ENCODE data around the gene ZC3H6.
A peak's percentile ranks its signal among the peaks of the same experiment; 100 is the strongest.
"Not testable (repeated sequence)": the region's sequence is repeated elsewhere in the genome, so short reads cannot be mapped to it uniquely, and the experiment has no call there.

Gene ZC3H6

DNA sequence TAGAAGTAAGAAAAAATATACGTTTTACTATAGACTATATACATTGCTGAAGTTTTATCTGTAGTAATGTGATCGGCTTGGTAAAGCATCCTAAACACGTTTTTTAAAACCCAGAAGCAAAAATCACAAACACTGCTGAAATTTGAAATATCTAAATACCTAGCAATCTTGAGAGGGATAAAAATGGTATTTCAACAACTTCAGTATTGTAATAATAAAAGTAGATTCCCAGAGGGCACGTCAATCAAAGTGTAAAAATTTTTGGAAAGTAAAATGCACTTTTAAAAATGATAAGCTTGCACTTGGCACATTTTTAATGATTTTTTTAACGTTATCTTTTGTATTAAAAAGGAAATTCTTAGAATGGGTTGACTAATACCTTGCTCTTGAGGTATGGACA, 1.6 kb downstream of the ZC3H6 start:
- no peak for DNase-seq

DNA sequence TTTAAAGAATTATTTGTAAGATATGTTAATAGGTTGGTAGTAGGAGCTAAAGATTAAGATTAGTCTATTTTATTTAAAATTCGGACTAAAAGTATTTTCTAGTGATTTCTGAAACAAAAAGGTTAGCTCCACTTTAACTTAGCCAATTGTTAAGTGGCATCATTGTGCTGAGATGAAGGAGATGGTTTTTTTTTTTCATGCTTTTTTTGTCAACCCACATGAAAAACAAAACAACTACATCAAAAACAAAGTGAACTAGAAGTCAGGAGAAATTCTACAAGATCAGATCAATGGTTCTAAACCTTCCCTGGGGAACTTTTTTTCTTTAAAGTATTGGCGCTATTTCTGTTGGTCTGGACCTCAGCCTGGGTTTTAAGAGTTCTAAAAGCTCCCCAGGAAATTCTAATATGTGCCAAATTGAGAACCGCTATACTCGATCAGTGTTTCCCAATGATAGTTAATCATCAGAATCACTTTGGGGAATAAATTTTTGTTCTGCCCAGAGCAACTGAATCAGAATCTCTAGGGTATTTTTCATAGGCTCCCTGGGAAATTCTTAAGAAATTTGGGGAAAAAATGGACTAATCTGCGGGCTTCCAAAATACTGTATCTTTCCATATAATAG, 2.3 kb downstream of the ZC3H6 start:
- DNase-seq: no peak

DNA sequence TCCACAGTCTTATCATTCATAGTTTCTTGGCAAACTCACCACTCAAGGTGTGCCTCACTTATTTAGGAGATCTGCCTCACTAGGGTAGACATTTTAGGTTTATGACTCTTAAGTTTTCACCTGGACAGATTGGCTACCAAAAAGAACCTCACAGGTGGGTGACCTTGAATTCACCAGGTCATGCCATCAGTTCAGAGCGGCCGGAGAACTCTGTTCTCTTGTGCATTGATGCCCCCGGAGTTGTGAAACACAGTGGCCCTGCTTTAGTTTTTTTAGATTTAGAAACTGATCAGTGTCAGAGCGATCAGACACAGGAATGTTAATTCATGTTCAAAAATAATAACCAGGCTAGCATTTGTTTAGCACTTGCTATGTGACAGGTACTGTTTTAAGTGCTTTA, 6.7 kb downstream of the ZC3H6 start:
- not testable (repeated sequence) for DNase-seq

DNA sequence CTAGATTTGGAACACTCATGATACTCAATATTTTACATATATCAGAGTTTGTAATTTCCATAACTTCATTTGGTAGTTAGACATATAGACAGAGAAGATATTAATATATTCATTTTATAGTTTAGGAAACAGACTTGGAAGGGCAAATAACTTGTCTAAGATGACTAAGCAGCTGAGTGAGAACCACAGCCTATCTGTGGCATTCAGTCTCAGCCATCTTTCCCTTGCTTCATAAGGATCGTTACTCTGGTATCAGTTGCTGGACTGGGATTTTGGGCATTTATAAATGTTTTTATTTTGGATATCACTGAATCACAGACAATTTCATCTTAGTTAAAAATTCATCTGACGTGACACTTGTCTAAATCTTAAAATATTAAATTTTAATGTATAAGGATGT, 8.1 kb downstream of the ZC3H6 start:
- peak; percentile 35 for DNase-seq

DNA sequence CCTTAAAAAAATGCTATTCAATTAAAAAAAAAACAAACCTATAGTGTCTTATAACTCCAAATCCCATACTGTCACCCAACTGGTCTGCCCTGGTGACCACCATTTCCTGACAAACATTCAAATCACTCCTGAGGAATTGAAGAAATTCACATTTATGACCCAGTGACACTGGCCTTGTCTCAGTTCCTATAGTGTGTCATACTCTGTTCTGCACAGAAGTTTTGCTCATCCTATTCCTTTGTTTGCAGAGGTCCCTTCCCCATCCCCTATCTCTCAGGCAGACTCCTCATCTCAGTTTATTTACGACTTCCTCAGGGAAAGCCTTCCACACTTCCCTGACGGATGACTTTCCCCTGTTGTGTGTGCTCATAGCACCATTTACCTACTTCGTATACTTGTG, 14.7 kb downstream of the ZC3H6 start:
- no peak for DNase-seq

DNA sequence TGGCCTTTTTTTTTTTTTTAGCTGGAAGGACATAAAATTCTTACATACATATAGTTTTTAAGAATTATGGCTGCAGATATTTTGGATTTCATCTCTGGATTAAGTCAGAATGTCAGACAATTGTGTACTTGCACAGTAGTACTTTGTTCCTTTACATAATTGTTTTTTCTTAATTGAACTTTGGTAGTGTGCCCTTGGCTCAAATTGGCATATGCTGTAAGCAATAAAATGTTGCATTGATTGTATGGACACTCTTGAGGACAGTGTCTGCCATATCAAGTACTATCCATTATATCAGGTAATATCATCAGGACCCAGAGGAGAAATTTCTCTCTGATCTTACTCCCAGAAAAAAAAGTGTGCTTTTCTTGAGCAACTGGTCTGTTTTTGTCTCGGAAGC, 15.3 kb downstream of the ZC3H6 start:
- no peak for DNase-seq

DNA sequence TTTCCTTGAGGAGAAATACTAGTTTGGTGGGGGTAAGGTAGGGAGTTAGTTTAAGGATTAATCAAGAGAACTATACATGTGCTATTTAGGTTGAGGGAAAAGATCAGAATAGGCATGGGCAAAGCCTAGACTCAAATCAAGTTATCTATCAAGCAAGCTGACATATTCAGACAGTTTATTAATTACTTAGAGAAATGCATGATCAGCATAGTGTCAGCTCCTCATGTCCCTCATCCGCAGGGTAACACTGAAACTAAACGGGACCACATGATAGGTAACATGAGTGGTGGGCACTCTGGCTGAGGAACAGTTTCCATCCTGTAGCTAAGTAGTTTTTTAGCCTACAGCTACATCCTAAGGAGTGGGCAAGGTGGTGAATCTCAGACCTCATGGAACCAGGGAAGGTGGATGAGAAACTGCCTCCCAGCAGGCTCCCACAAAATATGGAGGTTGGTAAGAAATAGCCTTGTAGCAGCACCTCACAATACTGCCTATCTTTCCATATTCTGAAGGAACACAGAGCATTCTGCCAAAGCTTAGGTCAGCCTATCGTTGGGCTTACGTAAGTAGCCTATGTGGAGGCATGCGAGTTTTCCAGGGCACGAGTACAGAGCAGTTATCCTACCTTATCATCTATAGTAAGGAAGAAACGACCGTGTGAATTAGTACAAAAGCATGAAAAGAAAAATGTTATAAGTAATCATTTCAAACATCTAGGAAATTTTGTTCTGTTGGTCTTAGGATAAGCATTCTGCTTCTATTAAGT, 18.4 kb downstream of the ZC3H6 start:
- DNase-seq: no peak

DNA sequence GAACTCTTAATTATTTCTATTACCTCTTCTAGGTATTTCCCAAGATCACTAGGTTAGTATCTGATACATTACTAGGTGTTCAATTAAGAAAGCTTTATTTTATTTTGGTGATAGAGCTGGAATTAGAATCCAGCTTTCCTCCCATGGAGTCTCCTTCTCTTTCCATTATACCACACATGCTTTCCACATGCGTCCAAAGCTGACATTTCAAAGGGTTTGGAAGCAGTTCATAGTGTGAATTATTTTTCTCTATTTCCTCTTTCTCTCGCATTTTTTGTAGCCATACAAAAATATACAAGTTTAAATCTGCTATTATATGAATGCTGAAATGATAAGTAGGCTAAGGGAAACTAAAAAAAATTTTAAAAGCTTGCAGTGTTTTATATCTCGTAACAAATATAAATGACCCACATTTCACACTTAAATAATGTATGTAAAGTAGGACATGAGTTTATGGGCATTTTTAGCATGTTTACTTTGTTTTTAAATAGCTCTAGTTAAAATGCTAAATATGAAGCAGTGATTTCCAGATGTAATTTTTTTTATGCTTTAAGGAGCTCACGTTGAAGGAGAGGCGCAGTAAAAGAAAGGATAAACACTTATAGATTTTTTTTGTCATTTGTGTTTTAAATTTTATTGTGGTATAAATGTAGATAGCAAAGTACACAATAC, 20.1 kb downstream of the ZC3H6 start:
- DNase-seq: no peak

DNA sequence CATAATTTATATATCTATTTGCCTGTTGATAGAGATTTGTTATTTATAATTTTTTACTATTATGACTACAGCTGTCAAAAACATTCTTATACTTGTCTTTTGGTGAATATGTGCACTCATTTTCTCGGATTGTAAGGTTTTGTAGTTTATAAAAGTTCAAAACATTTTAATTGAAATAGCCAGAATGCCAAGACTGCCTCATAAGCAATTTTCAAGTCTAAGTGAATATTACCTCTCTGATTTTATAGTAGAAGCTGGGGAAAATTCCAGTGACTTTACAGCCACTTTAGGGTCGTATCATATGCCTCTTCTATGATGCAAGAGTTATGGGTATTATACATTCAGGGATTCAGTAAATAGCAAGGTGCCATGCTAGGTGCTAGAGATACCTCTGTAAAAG, 21.0 kb downstream of the ZC3H6 start:
- no peak for DNase-seq

DNA sequence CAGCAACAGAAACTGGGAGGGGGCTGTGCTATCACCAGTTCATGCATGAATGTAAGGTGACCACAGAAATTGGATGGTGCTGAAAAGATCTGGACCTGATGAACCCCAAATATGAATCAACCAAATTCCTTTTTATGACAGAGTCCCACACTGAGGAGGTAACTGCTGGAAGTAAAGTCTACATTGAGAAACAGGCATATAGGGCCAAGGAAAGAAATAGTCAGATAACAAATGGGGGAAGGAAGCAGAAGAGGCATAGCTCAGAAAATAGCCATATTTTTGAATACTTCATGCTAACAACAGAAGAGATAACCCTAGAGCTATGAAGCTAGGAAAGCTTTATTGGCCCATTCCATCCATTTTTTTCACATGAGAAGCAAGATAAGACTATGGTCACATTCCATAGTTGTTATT, 25.8 kb downstream of the ZC3H6 start:
- DNase-seq: peak; percentile 3

DNA sequence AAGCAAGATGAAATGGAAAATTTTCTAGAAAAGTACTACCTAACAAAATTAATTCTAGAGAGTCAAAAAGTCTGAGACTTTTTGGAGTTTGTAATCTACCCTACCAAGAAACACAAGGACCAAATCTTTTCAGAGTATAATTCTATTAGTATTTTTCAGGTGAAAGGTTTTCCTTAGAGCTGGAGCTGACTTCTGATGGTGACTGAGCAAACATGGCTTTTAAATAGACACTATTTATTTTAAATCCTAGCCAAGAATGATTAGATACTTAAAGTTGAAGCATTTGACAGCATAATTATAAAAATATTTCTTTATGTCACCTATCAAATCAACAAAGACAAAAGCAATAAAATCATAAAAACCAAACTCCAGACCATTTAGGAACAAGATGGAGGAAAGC, 26.6 kb downstream of the ZC3H6 start:
- DNase-seq: no peak

DNA sequence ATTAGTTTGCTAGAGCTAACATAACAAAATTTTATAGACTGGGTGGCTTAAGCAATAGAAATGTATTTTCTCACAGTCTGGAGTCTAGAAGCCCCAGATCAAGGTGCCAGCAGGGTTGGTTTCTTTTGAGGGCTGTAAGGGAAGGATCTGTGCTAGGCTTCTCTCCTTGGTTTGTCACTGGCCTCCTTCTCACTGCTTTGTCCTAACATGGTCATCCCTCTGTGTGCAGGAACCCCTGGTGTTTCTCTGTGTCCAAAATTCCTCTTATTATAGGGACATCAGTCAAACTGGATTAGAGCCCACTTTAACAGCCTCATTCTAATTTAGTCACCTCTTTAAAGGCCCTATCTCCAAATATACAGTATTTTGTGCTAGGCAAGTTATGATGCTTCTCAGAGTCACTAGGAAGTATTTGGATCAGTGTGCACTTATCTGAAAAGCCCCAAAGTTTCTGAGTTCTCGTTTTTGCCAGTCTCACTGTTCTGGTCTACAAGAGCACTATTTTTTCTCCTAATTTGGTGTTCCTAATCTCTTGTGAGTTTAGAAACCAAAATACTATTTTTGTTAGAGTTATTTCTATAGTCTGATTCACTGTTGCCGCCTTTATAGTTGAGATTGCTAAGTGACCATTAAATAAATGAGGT, 29.0 kb downstream of the ZC3H6 start:
- DNase-seq: no peak

DNA sequence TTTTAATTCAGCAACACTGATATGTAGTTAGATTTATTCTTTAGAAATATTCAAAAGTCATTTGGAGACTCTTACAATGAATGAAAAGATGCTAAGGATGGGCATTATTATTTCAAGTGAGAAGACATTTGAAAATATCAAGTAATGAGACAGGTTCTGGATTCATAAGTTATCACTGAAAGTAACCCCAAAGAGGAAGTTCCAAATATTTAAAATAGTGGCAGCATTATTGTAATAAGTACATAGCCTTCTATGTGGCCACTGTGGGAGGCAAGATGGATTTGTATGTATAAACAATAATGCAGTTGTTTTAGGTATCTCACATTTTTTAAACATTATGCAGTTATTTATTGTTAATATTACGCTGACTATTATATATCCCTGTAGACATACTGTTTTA, 29.7 kb downstream of the ZC3H6 start:
- DNase-seq: no peak

DNA sequence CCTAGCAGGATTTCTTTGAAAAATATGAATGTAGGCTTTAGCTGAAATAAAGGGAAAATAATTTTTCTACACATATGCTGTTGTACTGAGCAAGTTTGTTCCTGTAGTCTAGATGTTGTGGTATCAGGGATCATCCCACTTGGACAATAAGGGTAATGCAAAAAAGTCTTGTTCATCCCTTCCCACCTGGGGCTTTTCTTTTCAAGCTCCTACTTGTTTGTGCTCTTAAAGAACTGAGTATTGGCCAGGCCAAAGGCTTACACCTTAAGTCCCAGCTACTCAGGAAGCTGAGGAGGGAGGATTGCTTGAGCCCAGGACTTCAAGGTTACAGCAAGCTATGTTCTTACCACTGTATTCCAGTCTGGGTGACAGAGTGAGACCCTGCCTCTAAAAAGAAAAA, 35.5 kb downstream of the ZC3H6 start:
- DNase-seq: no peak

DNA sequence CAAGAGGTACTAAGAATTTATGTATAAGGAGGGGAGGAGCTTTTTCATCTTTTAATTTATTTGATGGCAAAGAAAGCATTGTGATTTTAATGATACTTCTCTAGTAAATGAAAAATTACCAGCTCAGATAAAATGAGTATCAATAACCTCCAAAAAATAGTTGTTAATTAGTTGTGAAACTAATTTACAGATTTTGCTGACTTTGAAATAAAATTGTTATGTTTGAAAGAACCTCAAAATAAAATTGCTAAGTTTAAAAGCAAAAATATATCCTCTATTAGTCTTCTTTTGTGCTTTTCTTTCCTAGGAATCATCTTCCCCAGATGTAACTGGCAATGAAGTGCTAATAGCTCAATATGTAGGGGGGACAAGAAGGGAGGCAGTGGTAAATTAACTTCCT, 36.5 kb downstream of the ZC3H6 start:
- no peak for DNase-seq

DNA sequence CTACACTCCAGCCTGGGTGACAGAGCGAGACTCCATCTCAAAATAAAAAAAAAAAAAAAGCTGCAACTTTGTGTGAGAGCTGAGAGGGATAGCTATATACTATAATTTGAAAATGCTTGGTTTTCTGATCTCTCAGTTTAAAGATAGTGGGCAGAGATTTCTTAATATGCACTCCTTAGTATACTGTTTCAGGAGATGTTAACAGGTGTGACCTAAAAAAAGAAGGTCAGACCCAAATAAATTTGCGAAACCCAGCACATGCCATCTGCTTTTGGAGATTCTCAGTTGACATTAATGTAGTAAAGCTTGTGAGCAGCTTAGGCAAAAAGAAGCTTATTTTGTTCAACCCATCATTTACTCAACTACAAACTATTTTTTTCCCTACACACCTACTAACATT, 37.4 kb downstream of the ZC3H6 start:
- no peak for DNase-seq

DNA sequence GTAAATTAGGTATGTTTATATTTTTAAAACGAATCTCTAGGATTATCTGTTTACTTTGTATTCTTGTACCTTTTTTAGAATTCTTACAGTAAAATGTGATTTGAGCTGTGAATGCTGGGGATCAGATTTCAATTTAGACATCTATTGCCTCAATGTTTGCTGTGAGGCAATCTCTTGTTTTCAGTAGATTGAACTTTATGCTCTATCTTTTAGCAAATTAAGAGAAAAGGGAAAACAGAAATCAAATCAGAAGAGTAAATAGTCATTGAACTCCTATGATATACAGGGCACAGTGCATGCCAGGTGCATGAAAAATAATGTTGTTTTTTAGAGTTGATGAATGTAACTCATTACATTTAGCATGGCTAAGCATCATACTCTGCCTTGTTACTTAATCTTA, 39.5 kb downstream of the ZC3H6 start:
- DNase-seq: no peak

DNA sequence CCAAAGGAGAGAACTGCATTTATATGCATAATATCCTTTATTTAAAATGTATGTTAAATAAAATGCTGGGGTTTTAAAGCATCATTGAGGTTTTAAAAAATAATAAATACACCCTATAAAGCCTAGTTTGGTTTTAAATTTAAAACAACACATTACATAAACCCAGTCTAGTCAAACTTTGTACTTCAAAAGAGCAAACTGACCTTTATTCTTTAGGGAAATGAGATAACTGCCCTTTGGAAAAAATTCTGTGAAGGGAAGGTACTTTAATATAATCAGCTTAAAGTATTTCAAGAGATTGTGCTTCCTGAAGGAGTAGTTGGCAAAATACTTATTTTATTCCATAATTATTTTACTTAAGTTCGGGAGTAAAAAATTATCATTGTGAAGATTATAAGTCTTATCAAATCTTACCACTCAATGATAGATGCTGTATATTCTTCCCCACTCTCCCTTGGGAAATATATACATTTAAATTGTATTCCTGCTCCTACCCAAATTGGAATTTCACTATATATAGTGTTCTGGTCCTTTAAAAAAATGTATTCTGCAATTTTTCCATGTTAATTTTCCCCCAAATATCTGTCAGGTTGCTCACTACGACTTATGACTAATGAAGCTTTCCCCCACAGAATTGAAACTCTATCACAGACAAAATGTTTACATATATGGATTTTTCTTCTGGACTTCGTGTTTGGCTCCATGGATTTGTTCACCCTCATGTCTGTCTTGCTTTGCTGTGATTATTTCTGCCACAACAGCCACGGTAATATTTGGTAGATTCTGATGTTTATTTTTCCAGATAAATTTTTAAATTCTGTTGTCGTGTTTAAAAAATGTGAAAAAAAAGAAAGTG, 42.1 kb downstream of the ZC3H6 start:
- peak; percentile 74 for DNase-seq

DNA sequence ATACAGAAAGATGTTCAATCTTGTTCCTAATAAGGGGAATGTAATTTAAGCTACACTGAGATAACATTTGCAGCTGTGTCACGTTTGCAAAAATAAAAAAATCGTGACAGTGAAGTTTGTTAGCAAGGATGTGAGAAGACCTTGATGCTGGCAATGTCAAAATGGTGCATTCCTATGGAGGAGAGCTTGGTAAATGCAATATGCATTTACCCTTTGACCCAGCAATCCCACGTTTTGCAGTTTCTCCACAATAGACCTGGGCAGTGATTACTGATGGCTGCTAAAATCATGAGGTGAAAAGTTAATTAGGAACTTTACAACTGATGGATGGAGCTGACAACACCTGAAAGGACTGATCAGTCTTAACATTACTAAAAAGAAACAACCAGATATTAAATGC, 43.1 kb downstream of the ZC3H6 start:
- DNase-seq: no peak

DNA sequence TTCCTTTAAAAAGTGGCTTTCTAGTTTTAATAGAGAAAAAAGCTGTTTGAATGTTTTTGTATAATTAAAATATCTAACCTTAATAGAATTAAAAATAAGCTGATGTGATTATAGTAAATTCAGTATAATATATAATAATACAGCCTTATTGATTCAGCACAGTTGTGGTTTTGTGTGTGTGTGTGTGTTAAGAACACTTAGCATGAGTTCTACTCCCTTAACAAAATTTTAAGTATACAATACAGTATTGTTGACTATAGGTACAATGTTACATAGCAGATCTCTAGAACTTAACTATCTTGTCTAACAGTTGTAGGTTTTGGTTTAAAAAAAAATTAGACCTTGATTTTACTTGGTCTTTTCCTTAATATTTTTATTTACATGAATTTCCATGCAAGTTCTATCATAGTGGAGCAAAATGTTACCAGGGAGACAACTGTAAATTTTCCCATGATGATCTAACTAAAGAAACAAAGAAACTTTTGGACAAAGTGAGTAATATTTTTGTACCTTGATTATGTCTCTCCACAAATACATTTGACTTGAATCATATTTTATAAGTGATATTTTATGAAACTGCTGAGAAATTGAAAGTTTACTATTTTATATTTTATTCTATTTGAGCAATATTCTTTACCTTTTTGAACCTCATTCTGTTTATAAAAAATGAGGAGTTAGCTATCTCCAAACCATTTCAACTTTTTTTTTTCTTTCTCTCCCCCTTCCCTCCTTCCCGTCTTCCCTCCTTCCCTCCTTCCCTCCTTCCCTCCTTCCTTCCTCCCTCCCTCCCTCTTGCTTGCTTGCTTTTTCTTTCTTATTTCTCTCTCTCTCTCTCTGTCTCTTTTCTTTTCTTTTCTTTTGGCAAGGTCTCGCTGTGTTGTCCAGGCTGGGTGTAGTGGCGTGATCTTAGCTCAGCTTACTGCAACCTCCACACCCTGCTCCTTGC, 46.3 kb downstream of the ZC3H6 start:
- DNase-seq: no peak

DNA sequence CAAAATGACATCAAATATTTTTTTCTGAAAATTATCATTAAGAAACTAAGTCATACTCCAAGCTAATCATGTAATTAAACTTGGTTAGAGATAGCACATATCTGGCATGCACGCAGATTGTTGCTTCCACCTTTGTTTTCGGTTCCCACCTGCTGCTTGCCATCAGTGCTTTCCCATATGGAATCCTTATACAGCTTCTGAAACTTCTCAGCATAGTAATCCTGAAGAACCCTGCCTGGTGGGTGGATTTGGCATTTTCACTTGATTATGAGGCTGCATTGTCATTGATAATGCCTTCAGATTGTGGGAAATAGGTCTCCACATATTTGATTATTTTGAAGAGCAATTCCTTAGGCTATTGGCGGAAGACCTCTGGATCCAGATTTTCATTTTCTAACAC, 47.5 kb downstream of the ZC3H6 start:
- no peak for DNase-seq
